B cell (primary cell): Measurements from ENCODE around the gene PSAP. TPM values are rescaled to one million over a fixed set of nuclear protein-coding genes. Genes with fewer than 3 reads are reported as not detected.

Source experiments
- ATAC-seq: fragments of 200-7000 bp; cut with Tn5 transposase; one replicate; pipeline ENCODE4 v1.10.0; 2021; ENCODE audit warnings: low read depth, mild to moderate bottlenecking, moderate number of reproducible peaks, moderate library complexity
- CTCF ChIA-PET: fragments of 350-600 bp; sonication (Branson Sonifier 250); formaldehyde crosslinking; loops from one replicate; lab custom pipeline; 2021; ENCODE audit warnings: antibody characterized with exemption, inconsistent platforms; lab: Charles Lee
- POLR2A ChIA-PET: fragments of 350-600 bp; sonication (Branson Sonifier 250); formaldehyde crosslinking; loops from one replicate; lab custom pipeline; 2021; ENCODE audit warnings: antibody characterized with exemption; lab: Charles Lee
- DNase-seq: peaks from one replicate; pipeline ENCODE4 v3.0.0; 2013
- H2AFZ ChIP-seq: 2 replicates; pipeline ENCODE4 v1.6.1; 2012; ENCODE audit warnings: mild to moderate bottlenecking, low read depth, low read length; ENCODE audit not compliant: insufficient read depth, poor library complexity, severe bottlenecking
- H3K27ac ChIP-seq, 2 donors: 1 replicate in 1 of 2; 2 replicates in 1 of 2; pipeline ENCODE4 v1.5.1; 2012 to 2013; ENCODE audit warnings: low read length in 2 of 2, mild to moderate bottlenecking in 2 of 2, moderate library complexity in 1 of 2
- H3K27me3 ChIP-seq, 4 experiments: fragments of 200-600 bp in 1 of 4; sonication (generic) in 1 of 4; replicated peaks in 1 of 4; 1 replicate in 2 of 4; 2 replicates in 2 of 4; pipeline versions ENCODE4 v1.6.1 to v1.7.0; 2013 to 2016; ENCODE audit warnings: low read length in 3 of 4, mild to moderate bottlenecking in 2 of 4, mixed read lengths in 1 of 4, moderate library complexity in 1 of 4; ENCODE audit not compliant: insufficient read depth in 4 of 4, control insufficient read depth in 3 of 4; ENCODE audit errors: control extremely low read depth in 1 of 4
- H3K36me3 ChIP-seq, 2 experiments: replicated peaks in 1 of 2; 1 replicate in 1 of 2; 2 replicates in 1 of 2; pipeline versions ENCODE4 v1.6.1 to v1.7.1; 2013; ENCODE audit warnings: low read length in 1 of 2; ENCODE audit not compliant: insufficient read depth in 2 of 2, control insufficient read depth in 1 of 2; ENCODE audit errors: control extremely low read depth in 1 of 2, extremely low read depth in 1 of 2
- H3K4me1 ChIP-seq, 2 donors: fragments of 200-600 bp in 1 of 2; sonication (generic) in 1 of 2; 1 replicate in 1 of 2; 2 replicates in 1 of 2; pipeline versions ENCODE4 v1.5.1 to v1.6.1; 2013 to 2017; ENCODE audit warnings: low read length in 2 of 2; ENCODE audit not compliant: control insufficient read depth in 2 of 2, insufficient read depth in 2 of 2
- H3K4me2 ChIP-seq: replicated peaks from 2 replicates; pipeline ENCODE3; 2012; ENCODE audit warnings: mild to moderate bottlenecking, low read depth, low read length; ENCODE audit not compliant: poor library complexity, severe bottlenecking
- H3K4me3 ChIP-seq, 5 experiments: fragments of 200-600 bp in 1 of 5; sonication (generic) in 1 of 5; 1 replicate in 3 of 5; 2 replicates in 2 of 5; pipeline versions ENCODE4 v1.5.1 to v1.7.0; 2011 to 2016; ENCODE audit warnings: low read length in 4 of 5, mild to moderate bottlenecking in 4 of 5, low read depth in 2 of 5, control low read depth in 1 of 5, moderate library complexity in 1 of 5; ENCODE audit not compliant: insufficient read depth in 1 of 5; ENCODE audit errors: control extremely low read depth in 1 of 5, extremely low read depth in 1 of 5
- H3K79me2 ChIP-seq: fragments of 200-600 bp; sonication (generic); one replicate; pipeline ENCODE4 v1.6.0; 2016; ENCODE audit warnings: low read length; ENCODE audit not compliant: control insufficient read depth, insufficient read depth
- H3K9ac ChIP-seq: fragments of 200-600 bp; sonication (generic); 2 replicates; pipeline ENCODE4 v1.6.1; 2017; ENCODE audit warnings: mild to moderate bottlenecking, low read length, moderate library complexity
- H3K9me3 ChIP-seq, 3 donors: one replicate each; pipeline versions ENCODE4 v1.6.1 to v1.7.1; 2013; ENCODE audit warnings: low read length in 2 of 3; ENCODE audit not compliant: control insufficient read depth in 2 of 3, insufficient read depth in 1 of 3; ENCODE audit errors: control extremely low read depth in 1 of 3
- H4K20me1 ChIP-seq: 2 replicates; pipeline ENCODE4 v1.6.0; 2012; ENCODE audit warnings: mild to moderate bottlenecking, low read length; ENCODE audit not compliant: insufficient read depth, control insufficient read depth, poor library complexity, severe bottlenecking
- H3K27ac Mint-ChIP-seq: one replicate; pipeline ENCODE4 v1.8.0; 2021; ENCODE audit warnings: mixed read lengths
- H3K27me3 Mint-ChIP-seq: one replicate; pipeline ENCODE4 v1.8.0; 2021; ENCODE audit warnings: mixed read lengths
- H3K4me1 Mint-ChIP-seq: one replicate; pipeline ENCODE4 v1.8.0; 2021; ENCODE audit warnings: mixed read lengths
- H3K4me3 Mint-ChIP-seq: one replicate; pipeline ENCODE4 v1.8.0; 2021; ENCODE audit warnings: mixed read lengths
- H3K9me3 Mint-ChIP-seq: one replicate; pipeline ENCODE4 v1.8.0; 2022; ENCODE audit warnings: mixed read lengths; ENCODE audit not compliant: insufficient read depth
- CTCF ChIP-seq: fragments of 200-600 bp; IDR thresholded peaks from one replicate; pipeline ENCODE4 v1.8.0; 2022; ENCODE audit warnings: antibody characterized with exemption, mild to moderate bottlenecking
- EZH2 ChIP-seq: IDR thresholded peaks from 2 replicates; pipeline ENCODE4 v1.6.1; 2012; ENCODE audit warnings: borderline replicate concordance, low read depth, mild to moderate bottlenecking, moderate library complexity, low read length; ENCODE audit not compliant: insufficient read depth, poor library complexity, severe bottlenecking
- WGBS: methylation state at CpG from one replicate; pipeline ENCODE4 v1.1.5; 2013; ENCODE audit warnings: missing lambda C conversion rate; ENCODE audit not compliant: insufficient coverage; 5-methylcytosine and 5-hydroxymethylcytosine counted together
- intact Hi-C: fragments of 100-400 bp; cut with micrococcal nuclease; formaldehyde crosslinking; loops from one replicate; pipeline ENCODE4 v1.10.0; 2022
- polyA plus RNA-seq: library from polyadenylated mRNA; depleted of rRNA; stranded (reverse); fragments of >200 nt; gene quantifications from 2 replicates; pipeline ENCODE4 v1.2.3, GENCODE V29; 2012
- total RNA-seq, 2 donors: library from RNA; stranded (reverse); fragments of 120-200 nt in 1 of 2; gene quantifications; 1 replicate in 1 of 2; 2 replicates in 1 of 2; pipeline versions ENCODE4 v1.2.3 to v1.2.4, GENCODE V29; 2013 to 2022

PSAP gene
- total and polyA plus RNA-seq, 2 donors (not counting 1 experiment from before 2014, with no cell fraction given) = 206 to 509 TPM

GRCh38 chr10:71834343-71834674, 16.7 kb downstream of the PSAP start:
- Histone ChIP-seq H3K4me3 (no peak overlapping the region), H3K79me2 (peaks cover 84% of the 10 kb centered on the region), H3K4me1 (peaks cover 65 to 76% of the 10 kb centered on the region in 2 donors), H3K36me3 (peaks cover 4 to 45% of the 10 kb centered on the region in 2 experiments), H3K27me3 (no peaks in the 10 kb centered on the region), H3K4me2 (peak overlapping the region; percentile 59), H2AFZ (no peak overlapping the region), H4K20me1 (peaks cover 52% of the 10 kb centered on the region), H3K9ac (no peak overlapping the region), H3K9me3 (no peaks in the 10 kb centered on the region), H3K27ac (no peak overlapping the region)
- Mint-ChIP-seq H3K9me3 (no peaks in the 10 kb centered on the region), H3K4me1 (peaks cover 70% of the 10 kb centered on the region), H3K4me3 (no peak overlapping the region), H3K27ac (no peak overlapping the region), H3K27me3 (no peaks in the 10 kb centered on the region)
- no peak for DNase-seq
- WGBS = 96% methylated on average over 12 of the region's 14 CpGs
- POLR2A ChIA-PET = interaction anchor here (1.5 to 3.0 kb wide), 3 partner anchors 17 to 62 kb away, joined by 3 to 8 read pairs (median 4); partner anchors contain the start of gene PSAP
- no peak for ATAC-seq
- CTCF ChIA-PET = interaction anchor here (0.5 to 11.5 kb wide), 7 partner anchors 16 to 1325 kb away, joined by 3 to 236 read pairs (median 7); no protein-coding TSS in a partner anchor
- intact Hi-C loops = loop anchor here (10.0 kb wide), 1 partner anchor 1340 kb away; no protein-coding TSS in a partner anchor
- no peak for TF ChIP-seq EZH2
- TF ChIP-seq CTCF = no peak

GRCh38 chr10:71833451-71834342, 17.4 kb downstream of the PSAP start:
- peaks cover 61 to 70% of the 10 kb centered on the region in 2 donors for H3K4me1 ChIP-seq
- 90% methylated on average over 4 of the region's 8 CpGs for WGBS

More at GRCh38 chr10:71833451-71834342, 17.4 kb downstream of the PSAP start:
- H3K4me1 Mint-ChIP-seq = peaks cover 68% of the 10 kb centered on the region
- H3K4me3 Mint-ChIP-seq = peak overlapping the region; percentile 46
- Histone ChIP-seq H2AFZ (no peak overlapping the region), H3K9me3 (no peaks in the 10 kb centered on the region), H3K27ac (no peak overlapping the region), H3K9ac (no peak overlapping the region), H3K79me2 (peaks cover 78% of the 10 kb centered on the region), H3K36me3 (peaks cover 4 to 51% of the 10 kb centered on the region in 2 experiments), H4K20me1 (peaks cover 58% of the 10 kb centered on the region), H3K4me2 (peak overlapping the region; percentile 59), H3K4me3 (no peak overlapping the region), H3K27me3 (no peaks in the 10 kb centered on the region)
- no peaks in the 10 kb centered on the region for H3K27me3 Mint-ChIP-seq
- TF ChIP-seq CTCF = no peak
- ChIA-PET CTCF (interaction anchor here (1.1 to 11.5 kb wide), 6 partner anchors 19 to 504 kb away, joined by 3 to 236 read pairs (median 6); no protein-coding TSS in a partner anchor), POLR2A (interaction anchor here (1.1 to 1.9 kb wide), 3 partner anchors 16 to 63 kb away, joined by 3 to 4 read pairs (median 4); partner anchors contain the start of gene PSAP)
- intact Hi-C loops = loop anchor here (10.0 kb wide), 1 partner anchor 1339 kb away; no protein-coding TSS in a partner anchor
- DNase-seq (no peak), ATAC-seq (no peak)
- H3K27ac Mint-ChIP-seq = peak overlapping the region; percentile 12
- H3K9me3 Mint-ChIP-seq = no peaks in the 10 kb centered on the region
